A549 (cell line): ENCODE results near the gene CCDC154. TPM values are rescaled to one million over a fixed set of nuclear protein-coding genes. Genes with fewer than 3 reads are reported as not detected.

ENCODE experiments used
- ATAC-seq, 2 experiments: fragments of 200-7000 bp in 1 of 2; fragments of >200 bp in 1 of 2; cut with Nextera tagmentation in 1 of 2; cut with Tn5 transposase in 1 of 2; 3 replicates each; pipeline versions ENCODE4 v1.8.0 to v1.9.1; 2018 to 2020; ENCODE audit warnings: mild to moderate bottlenecking in 1 of 2, moderate library complexity in 1 of 2
- CTCF ChIA-PET: fragments of 300-600 bp; sonication (Branson Sonifier 250); formaldehyde crosslinking; extraction: SDS; loops from one replicate; lab custom pipeline; 2021; ENCODE audit warnings: antibody characterized with exemption, inconsistent platforms; lab: Yijun Ruan, JAX
- POLR2A ChIA-PET: fragments of 350-600 bp; formaldehyde crosslinking; extraction: SDS; loops from one replicate; lab custom pipeline; 2021; ENCODE audit warnings: antibody characterized with exemption, inconsistent platforms; lab: Yijun Ruan, JAX
- DNase-seq, 2 experiments: peaks; one replicate each; pipeline versions ENCODE4 v3.0.0 to v3.0.0-alpha.2; 2011 to 2016; ENCODE audit warnings: low read depth in 1 of 2, low spot score in 1 of 2
- FAIRE-seq: peaks from 2 replicates; lab custom pipeline; 2011; peaks lifted over from hg19 to GRCh38; lab: Jason Lieb, UNC
- H3K27ac ChIP-seq, 2 experiments: fragments of >200 bp; sonication (Bioruptor Twin); formaldehyde crosslinking; 3 replicates each; pipeline ENCODE4 v1.5.1; 2016 to 2017
- H3K4me1 ChIP-seq: fragments of >200 bp; sonication (Bioruptor Twin); formaldehyde crosslinking; 3 replicates; pipeline ENCODE4 v1.6.1; 2016
- H3K4me2 ChIP-seq: fragments of >200 bp; sonication (Bioruptor Twin); formaldehyde crosslinking; 3 replicates; pipeline ENCODE4 v1.6.1; 2016
- H3K4me3 ChIP-seq: fragments of >200 bp; sonication (Bioruptor Twin); formaldehyde crosslinking; 3 replicates; pipeline ENCODE4 v1.5.1; 2016
- H3K9me3 ChIP-seq: fragments of >200 bp; sonication (Bioruptor Twin); formaldehyde crosslinking; 3 replicates; pipeline ENCODE4 v1.6.1; 2016
- BHLHE40 ChIP-seq: IDR thresholded peaks from 2 replicates; pipeline ENCODE4 v1.6.1; 2012; ENCODE audit warnings: low read depth, low read length, inconsistent platforms
- CBX2 ChIP-seq: fragments of 200-600 bp; sonication (generic); IDR thresholded peaks from 2 replicates; pipeline ENCODE4 v1.6.1; 2016; ENCODE audit warnings: low read depth, mild to moderate bottlenecking, borderline replicate concordance
- CHD4 ChIP-seq: fragments of 200-600 bp; sonication (generic); IDR thresholded peaks from 2 replicates; pipeline ENCODE4 v1.6.1; 2016; ENCODE audit warnings: antibody characterized with exemption, mild to moderate bottlenecking, borderline replicate concordance
- EHMT2 ChIP-seq: fragments of 200-600 bp; sonication (generic); IDR thresholded peaks from 2 replicates; pipeline ENCODE4 v1.6.1; 2016; ENCODE audit warnings: antibody characterized with exemption, low read depth, mild to moderate bottlenecking, moderate library complexity
- GATA3 ChIP-seq: IDR thresholded peaks from 2 replicates; pipeline ENCODE4 v1.6.1; 2012; ENCODE audit warnings: borderline replicate concordance
- HOXA7 ChIP-seq: fragments of 250-450 bp; sonication (Bioruptor Pico); IDR thresholded peaks from 2 replicates; pipeline ENCODE4 v1.5.0; 2020; ENCODE audit warnings: mild to moderate bottlenecking, moderate library complexity
- JUNB ChIP-seq: fragments of >200 bp; sonication (Bioruptor Twin); formaldehyde crosslinking; IDR thresholded peaks from 2 replicates; pipeline ENCODE4 v1.6.1; 2016
- MAFK ChIP-seq: fragments of 450-650 bp; IDR thresholded peaks from 2 replicates; pipeline ENCODE4 v1.6.1; 2014; ENCODE audit not compliant: partially characterized antibody
- MAZ ChIP-seq: fragments of 150-350 bp; IDR thresholded peaks from 2 replicates; pipeline ENCODE4 v1.6.1; 2014; ENCODE audit warnings: antibody characterized with exemption, low read depth, low read length, borderline replicate concordance
- MYC ChIP-seq: IDR thresholded peaks from 2 replicates; pipeline ENCODE4 v1.6.1; 2012; ENCODE audit warnings: mild to moderate bottlenecking, inconsistent platforms, low read length, improper control_type of control experiment, borderline replicate concordance
- NFE2L2 ChIP-seq: fragments of 150-350 bp; conservative IDR thresholded peaks from 2 replicates; pipeline ENCODE4 v1.6.1; 2014; ENCODE audit warnings: low read length
- PHF8 ChIP-seq: fragments of 200-600 bp; sonication (generic); IDR thresholded peaks from 2 replicates; pipeline ENCODE4 v1.6.1; 2016; ENCODE audit warnings: low read depth, mild to moderate bottlenecking, antibody characterized with exemption, moderate library complexity, borderline replicate concordance
- POLR2A ChIP-seq: IDR thresholded peaks from 2 replicates; pipeline ENCODE4 v1.6.1; 2012; ENCODE audit warnings: mild to moderate bottlenecking, low read length
- RARB ChIP-seq: fragments of 250-450 bp; sonication (Bioruptor Pico); IDR thresholded peaks from 2 replicates; pipeline ENCODE4 v1.8.0; 2021; ENCODE audit warnings: mild to moderate bottlenecking, moderate library complexity
- RFX5 ChIP-seq: fragments of 450-650 bp; IDR thresholded peaks from 2 replicates; pipeline ENCODE4 v1.7.1; 2014; ENCODE audit warnings: antibody characterized with exemption, mild to moderate bottlenecking, moderate library complexity
- RNF2 ChIP-seq: fragments of 200-600 bp; sonication (generic); IDR thresholded peaks from 2 replicates; pipeline ENCODE4 v1.6.1; 2016; ENCODE audit warnings: low read depth, mild to moderate bottlenecking, antibody characterized with exemption, moderate library complexity, borderline replicate concordance
- SMC3 ChIP-seq: fragments of >200 bp; sonication (Bioruptor Twin); formaldehyde crosslinking; IDR thresholded peaks from 3 replicates; pipeline ENCODE4 v1.6.1; 2018; ENCODE audit warnings: inconsistent platforms
- SREBF2 ChIP-seq: fragments of 450-650 bp; IDR thresholded peaks from 2 replicates; pipeline ENCODE4 v1.6.1; 2014; ENCODE audit warnings: mild to moderate bottlenecking, moderate library complexity
- ZC3H11A ChIP-seq: fragments of 450-650 bp; IDR thresholded peaks from 2 replicates; pipeline ENCODE4 v1.6.1; 2014; ENCODE audit warnings: antibody characterized with exemption, mild to moderate bottlenecking
- ZFP36 ChIP-seq: fragments of 450-650 bp; IDR thresholded peaks from 2 replicates; pipeline ENCODE4 v1.6.1; 2014; ENCODE audit warnings: borderline replicate concordance; ENCODE audit not compliant: partially characterized antibody
- WGBS: methylation state at CpG from one replicate; pipeline ENCODE4 v1.1.6; 2017; ENCODE audit errors: missing lambda C conversion rate; 5-methylcytosine and 5-hydroxymethylcytosine counted together
- polyA plus RNA-seq, 4 experiments: library from polyadenylated mRNA; depleted of rRNA in 3 of 4; stranded (reverse); fragments of >200 nt; fragmentation: RNase III in 1 of 4; extraction: RNeasy Plus Mini Kit Qiagen cat#74134 plus additional on column Dnase treatment in 1 of 4; gene quantifications; 2 replicates in 3 of 4; 3 replicates in 1 of 4; pipeline ENCODE4 v1.2.3, GENCODE V29; 2011 to 2017
- TF ChIP-seq, protein P1 (sequence below): fragments of 450-650 bp; IDR thresholded peaks from 2 replicates; pipeline ENCODE4 v1.6.1; 2014; ENCODE audit warnings: antibody characterized with exemption
- TF ChIP-seq, protein P2 (sequence below): fragments of 250-450 bp; sonication (Bioruptor Pico); IDR thresholded peaks from 2 replicates; pipeline ENCODE4 v1.5.0; 2020; ENCODE audit warnings: low read depth, mild to moderate bottlenecking, moderate library complexity
- TF ChIP-seq, protein P3 (sequence below): fragments of 150-350 bp; IDR thresholded peaks from 2 replicates; pipeline ENCODE4 v1.6.1; 2014; ENCODE audit warnings: low read depth, mild to moderate bottlenecking, low read length
- TF ChIP-seq, protein P4 (sequence below): IDR thresholded peaks from 2 replicates; pipeline ENCODE4 v1.6.1; 2012; ENCODE audit warnings: low read depth, borderline replicate concordance
- TF ChIP-seq, protein P5 (sequence below): IDR thresholded peaks from 2 replicates; pipeline ENCODE4 v1.6.1; 2012

CCDC154 gene
- polyA plus RNA-seq, 2 of the 4 experiments (the other 2 are of a cell fraction), result 0.16 to 0.74 TPM

DNA sequence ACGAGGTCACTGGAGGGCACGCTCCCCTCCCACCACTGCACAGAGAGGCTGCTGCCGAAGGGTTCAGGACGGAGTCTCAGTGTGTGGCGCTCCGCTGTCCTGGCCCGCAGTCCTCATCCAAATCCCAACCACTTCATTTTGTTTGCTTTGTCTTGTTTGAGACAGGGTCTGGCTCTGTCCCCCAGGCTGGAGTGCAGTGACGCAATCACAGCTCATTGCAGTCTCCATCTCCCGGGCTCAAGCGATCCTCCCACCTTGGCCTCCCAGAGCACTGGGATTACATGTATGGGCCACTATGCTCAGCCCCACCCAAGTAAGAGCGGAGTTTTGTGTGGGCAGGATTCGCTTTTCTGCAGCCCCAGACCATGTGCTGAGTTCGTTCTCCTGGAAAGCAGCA lies 42.6 kb downstream of the CCDC154 start (continued):
- TF ChIP-seq, protein P1, sequence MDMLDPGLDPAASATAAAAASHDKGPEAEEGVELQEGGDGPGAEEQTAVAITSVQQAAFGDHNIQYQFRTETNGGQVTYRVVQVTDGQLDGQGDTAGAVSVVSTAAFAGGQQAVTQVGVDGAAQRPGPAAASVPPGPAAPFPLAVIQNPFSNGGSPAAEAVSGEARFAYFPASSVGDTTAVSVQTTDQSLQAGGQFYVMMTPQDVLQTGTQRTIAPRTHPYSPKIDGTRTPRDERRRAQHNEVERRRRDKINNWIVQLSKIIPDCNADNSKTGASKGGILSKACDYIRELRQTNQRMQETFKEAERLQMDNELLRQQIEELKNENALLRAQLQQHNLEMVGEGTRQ, result no peak
- no peak for TF ChIP-seq MAFK

DNA sequence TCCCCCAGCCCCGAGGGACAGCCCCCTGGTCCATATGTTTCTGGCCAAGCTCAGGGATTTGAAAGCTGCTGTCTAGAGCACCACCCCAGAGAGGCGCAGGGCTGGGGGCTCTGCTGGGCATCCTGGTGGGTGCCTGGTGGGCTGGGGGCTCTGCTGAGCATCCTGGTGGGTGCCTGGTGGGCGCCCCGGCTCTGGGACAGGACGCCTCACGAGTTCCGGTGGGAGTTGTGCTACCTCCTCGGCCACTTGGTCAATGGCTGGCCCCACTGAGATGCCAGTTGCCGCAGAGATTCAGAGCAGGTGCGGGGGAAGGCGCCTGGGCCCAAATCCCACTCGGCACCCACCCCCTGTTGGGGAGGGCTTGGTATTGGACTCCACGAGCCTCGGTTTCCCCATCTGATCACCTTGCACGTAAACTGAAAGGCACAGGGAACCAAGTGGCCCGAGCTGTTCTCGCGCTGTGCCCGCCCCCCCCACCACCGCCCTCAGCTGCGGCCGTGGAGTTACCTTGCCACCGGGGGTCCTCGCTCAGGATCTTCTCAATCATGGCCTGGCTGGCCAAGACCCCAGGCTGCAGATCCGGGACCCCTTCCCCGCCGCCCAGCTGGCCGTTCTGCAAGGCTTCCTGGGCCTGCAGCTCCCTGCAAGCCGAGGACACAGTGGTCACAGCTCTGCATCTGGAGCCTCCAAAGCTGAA lies 43.1 kb downstream of the CCDC154 start:
- Histone ChIP-seq H3K4me3 (no peak overlapping the region), H3K9me3 (no peaks in the 10 kb centered on the region), H3K4me2 (no peak overlapping the region), H3K27ac (no peak overlapping the region), H3K4me1 (no peaks in the 10 kb centered on the region)
- CTCF ChIA-PET, result interaction anchor here (0.5 to 1.4 kb wide), 6 partner anchors 12 to 1192 kb away, joined by 3 to 6 read pairs (median 4); no protein-coding TSS in a partner anchor
- ATAC-seq (no peak), DNase-seq (no peak), FAIRE-seq (no peak)
- WGBS, result 84% methylated on average over 14 of the region's 29 CpGs
- POLR2A ChIA-PET, result no interaction called here
- no peak for TF ChIP-seq HOXA7 (CRISPR knock-in tag)

DNA sequence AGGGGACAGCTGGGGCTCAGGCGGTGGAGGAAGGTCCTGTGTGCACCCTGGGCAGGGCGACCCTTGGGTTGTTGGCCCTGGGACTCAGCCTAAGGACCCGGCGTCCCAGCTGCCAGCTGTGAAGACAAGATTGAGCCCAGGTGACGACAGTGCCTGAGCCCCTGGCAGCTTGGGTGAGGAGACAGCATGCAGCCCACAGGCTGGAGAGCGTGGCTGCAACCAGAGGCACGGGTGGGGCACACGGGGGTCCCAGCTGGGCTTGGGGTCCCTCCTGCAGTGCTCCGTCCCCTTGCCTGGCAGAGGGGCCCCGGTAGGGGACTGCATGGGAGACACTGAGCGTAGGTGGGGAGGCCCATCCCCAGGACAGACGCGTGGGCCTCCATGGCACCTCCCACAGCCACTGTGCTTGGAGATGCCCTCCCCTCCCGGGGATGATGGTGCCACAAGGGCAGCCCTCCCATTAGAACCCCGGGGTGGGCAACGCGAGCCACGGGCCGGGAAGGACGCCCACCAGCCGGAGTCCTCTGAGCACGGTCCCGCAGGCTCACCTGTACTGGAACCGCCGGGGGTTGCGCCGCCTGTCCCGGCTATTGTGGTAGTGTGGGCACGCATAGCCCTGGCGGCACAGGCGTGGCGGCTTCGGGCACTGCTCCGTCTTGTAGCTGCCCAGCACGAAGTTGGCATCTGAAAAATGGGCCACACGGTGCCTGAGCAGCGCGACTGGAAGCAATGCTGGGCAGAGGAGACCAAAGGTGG lies 45.4 kb downstream of the CCDC154 start:
- ChIA-PET CTCF (interaction anchor here (0.5 to 1.5 kb wide), 3 partner anchors 9 to 341 kb away, joined by 3 to 5 read pairs (median 4); no protein-coding TSS in a partner anchor), POLR2A (no interaction called here)
- Histone ChIP-seq H3K4me3 (no peak overlapping the region), H3K9me3 (no peaks in the 10 kb centered on the region), H3K4me1 (no peaks in the 10 kb centered on the region), H3K4me2 (no peak overlapping the region), H3K27ac (no peak overlapping the region)
- WGBS, result 89% methylated on average over 24 of the region's 38 CpGs
- no peak for TF ChIP-seq RNF2
- no peak for TF ChIP-seq MAZ
- no peak for TF ChIP-seq CHD4
- TF ChIP-seq, protein P2, sequence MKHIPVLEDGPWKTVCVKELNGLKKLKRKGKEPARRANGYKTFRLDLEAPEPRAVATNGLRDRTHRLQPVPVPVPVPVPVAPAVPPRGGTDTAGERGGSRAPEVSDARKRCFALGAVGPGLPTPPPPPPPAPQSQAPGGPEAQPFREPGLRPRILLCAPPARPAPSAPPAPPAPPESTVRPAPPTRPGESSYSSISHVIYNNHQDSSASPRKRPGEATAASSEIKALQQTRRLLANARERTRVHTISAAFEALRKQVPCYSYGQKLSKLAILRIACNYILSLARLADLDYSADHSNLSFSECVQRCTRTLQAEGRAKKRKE (CRISPR knock-in tag), result no peak
- TF ChIP-seq, protein P3, sequence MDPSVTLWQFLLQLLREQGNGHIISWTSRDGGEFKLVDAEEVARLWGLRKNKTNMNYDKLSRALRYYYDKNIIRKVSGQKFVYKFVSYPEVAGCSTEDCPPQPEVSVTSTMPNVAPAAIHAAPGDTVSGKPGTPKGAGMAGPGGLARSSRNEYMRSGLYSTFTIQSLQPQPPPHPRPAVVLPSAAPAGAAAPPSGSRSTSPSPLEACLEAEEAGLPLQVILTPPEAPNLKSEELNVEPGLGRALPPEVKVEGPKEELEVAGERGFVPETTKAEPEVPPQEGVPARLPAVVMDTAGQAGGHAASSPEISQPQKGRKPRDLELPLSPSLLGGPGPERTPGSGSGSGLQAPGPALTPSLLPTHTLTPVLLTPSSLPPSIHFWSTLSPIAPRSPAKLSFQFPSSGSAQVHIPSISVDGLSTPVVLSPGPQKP, result no peak
- no peak for TF ChIP-seq MAFK
- TF ChIP-seq ZFP36, result no peak
- no peak for TF ChIP-seq MYC
- TF ChIP-seq EHMT2, result no peak
- no peak for TF ChIP-seq SREBF2
- TF ChIP-seq GATA3, result no peak
- no peak for TF ChIP-seq BHLHE40
- no peak for TF ChIP-seq ZC3H11A
- TF ChIP-seq POLR2A, result no peak
- no peak for TF ChIP-seq PHF8
- no peak for ATAC-seq
- FAIRE-seq, result no peak
- DNase-seq, result no peak

DNA sequence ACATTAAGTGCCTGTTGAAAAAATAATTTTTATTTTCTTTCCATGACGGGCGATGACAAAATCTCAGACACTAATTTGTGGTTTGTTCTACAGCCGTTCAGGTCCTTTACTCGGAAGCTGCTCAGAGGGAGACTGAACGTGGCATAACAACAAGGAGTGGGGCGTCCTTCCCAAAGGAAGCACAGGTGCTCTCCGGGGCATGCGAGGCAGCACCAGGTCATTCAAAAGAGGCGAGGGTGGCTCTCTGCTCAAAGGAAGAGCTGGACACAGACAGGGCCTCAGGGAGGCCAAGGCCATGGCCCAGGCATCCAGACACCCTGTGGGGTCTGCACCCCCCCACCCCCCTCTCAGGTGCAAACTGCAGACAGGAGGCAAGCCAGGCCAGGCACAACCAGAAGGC lies 46.0 kb downstream of the CCDC154 start:
- CTCF ChIA-PET, result interaction anchor here (0.5 to 1.5 kb wide), 4 partner anchors 10 to 341 kb away, joined by 3 to 5 read pairs (median 4); no protein-coding TSS in a partner anchor
- FAIRE-seq (no peak), DNase-seq (no peak), ATAC-seq (no peak)
- Histone ChIP-seq H3K27ac (no peak overlapping the region), H3K4me2 (no peak overlapping the region), H3K9me3 (no peaks in the 10 kb centered on the region), H3K4me1 (no peaks in the 10 kb centered on the region), H3K4me3 (no peak overlapping the region)
- TF ChIP-seq, protein P4, sequence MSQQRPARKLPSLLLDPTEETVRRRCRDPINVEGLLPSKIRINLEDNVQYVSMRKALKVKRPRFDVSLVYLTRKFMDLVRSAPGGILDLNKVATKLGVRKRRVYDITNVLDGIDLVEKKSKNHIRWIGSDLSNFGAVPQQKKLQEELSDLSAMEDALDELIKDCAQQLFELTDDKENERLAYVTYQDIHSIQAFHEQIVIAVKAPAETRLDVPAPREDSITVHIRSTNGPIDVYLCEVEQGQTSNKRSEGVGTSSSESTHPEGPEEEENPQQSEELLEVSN, result no peak
- TF ChIP-seq RARB (CRISPR knock-in tag), result no peak
- TF ChIP-seq, protein P1, result no peak
- TF ChIP-seq GATA3, result no peak
- TF ChIP-seq CBX2, result no peak
- TF ChIP-seq JUNB, result no peak
- no peak for TF ChIP-seq NFE2L2
- no peak for TF ChIP-seq SMC3
- TF ChIP-seq, protein P5, sequence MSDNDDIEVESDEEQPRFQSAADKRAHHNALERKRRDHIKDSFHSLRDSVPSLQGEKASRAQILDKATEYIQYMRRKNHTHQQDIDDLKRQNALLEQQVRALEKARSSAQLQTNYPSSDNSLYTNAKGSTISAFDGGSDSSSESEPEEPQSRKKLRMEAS, result no peak
- TF ChIP-seq RFX5, result no peak
- POLR2A ChIA-PET, result no interaction called here
- 88% methylated on average over 9 of the region's 9 CpGs for WGBS
